Lower leg skin (tissue), 3 donors: ENCODE measurements around the gene MIDN.

Source experiments
- POLR2A ChIP-seq, 2 donors: fragments of 450-650 bp; IDR thresholded peaks; one replicate each; pipeline ENCODE4 v1.6.1; 2016 to 2017; ENCODE audit warnings: antibody characterized with exemption in 2 of 2, mild to moderate bottlenecking in 1 of 2, moderate library complexity in 1 of 2
- TF ChIP-seq, protein P1 (sequence below), 3 donors: fragments of 450-650 bp; IDR thresholded peaks; one replicate each; pipeline ENCODE4 v1.5.1; 2016; ENCODE audit warnings: antibody characterized with exemption in 3 of 3, mild to moderate bottlenecking in 3 of 3, moderate library complexity in 2 of 3

DNA sequence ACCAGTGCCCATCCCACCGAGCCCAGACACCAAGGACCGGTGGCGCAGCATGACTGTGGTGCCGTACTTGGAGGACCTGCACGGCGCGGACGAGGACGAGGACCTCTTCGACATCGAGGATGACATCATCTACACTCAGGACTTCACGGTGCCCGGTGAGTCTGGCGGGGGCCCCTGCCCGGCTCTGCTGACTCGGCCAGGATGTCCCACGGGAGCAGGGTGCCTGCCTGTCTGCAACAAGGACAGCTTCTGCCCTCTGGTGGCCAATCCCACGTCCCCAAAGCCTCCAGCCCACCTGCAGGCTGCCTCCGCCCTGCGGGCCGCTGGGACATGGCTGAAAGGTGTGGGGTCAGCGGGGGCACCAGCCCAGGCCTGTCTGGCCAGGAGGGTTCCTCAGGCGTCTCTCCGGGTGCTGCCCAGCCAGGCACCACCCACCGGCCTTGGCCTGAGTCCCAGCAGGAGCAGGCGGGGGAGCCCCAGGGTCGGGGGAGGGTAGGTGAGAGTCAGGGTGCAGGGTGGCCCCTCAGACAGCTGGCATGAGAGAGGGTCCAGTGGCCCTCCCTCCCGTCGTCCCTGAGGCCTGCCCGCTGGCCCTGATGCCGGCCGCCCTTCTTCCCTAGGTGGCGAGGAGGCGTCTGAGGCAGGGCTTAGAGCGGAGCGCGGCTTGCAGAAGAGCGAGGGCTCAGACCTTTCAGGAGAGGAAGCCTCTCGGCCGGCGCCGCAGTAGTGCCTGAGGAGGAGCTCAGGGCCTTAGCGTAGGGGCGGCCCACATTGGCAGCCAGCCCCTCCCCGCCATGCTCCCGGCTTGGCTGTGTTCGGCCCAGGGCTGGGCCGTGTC, 25.1 kb upstream of the MIDN start:
- TF ChIP-seq, protein P1, sequence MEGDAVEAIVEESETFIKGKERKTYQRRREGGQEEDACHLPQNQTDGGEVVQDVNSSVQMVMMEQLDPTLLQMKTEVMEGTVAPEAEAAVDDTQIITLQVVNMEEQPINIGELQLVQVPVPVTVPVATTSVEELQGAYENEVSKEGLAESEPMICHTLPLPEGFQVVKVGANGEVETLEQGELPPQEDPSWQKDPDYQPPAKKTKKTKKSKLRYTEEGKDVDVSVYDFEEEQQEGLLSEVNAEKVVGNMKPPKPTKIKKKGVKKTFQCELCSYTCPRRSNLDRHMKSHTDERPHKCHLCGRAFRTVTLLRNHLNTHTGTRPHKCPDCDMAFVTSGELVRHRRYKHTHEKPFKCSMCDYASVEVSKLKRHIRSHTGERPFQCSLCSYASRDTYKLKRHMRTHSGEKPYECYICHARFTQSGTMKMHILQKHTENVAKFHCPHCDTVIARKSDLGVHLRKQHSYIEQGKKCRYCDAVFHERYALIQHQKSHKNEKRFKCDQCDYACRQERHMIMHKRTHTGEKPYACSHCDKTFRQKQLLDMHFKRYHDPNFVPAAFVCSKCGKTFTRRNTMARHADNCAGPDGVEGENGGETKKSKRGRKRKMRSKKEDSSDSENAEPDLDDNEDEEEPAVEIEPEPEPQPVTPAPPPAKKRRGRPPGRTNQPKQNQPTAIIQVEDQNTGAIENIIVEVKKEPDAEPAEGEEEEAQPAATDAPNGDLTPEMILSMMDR (IDR thresholded peaks at IDR 0.05): no peak
- no peak for TF ChIP-seq POLR2A (IDR thresholded peaks at IDR 0.05)
